HEK293 (cell line): Measurements from ENCODE around the gene CFAP90.

Experiments used
- CTCF ChIA-PET: fragments of 350-600 bp; formaldehyde crosslinking; extraction: SDS; loops from one replicate; lab custom pipeline; 2021; ENCODE audit warnings: antibody characterized with exemption; lab: Yijun Ruan, JAX
- POLR2A ChIA-PET: fragments of 300-600 bp; formaldehyde crosslinking; extraction: SDS; loops from one replicate; lab custom pipeline; 2020; ENCODE audit warnings: antibody characterized with exemption, inconsistent platforms; lab: Yijun Ruan, JAX
- H3K27ac ChIP-seq: fragments of 200-500 bp; sonication (Bioruptor generic); 2 replicates; pipeline ENCODE4 v1.5.1; 2014; ENCODE audit warnings: low read depth, low read length, control low read depth, inconsistent platforms; ENCODE audit errors: extremely low read depth
- H3K36me3 ChIP-seq, 2 experiments: fragments of 200-500 bp in 1 of 2; sonication (Bioruptor generic) in 1 of 2; 1 replicate in 1 of 2; 2 replicates in 1 of 2; pipeline ENCODE4 v1.5.1; 2014 to 2017; ENCODE audit warnings: inconsistent platforms in 2 of 2, low read length in 2 of 2; ENCODE audit not compliant: control insufficient read depth in 2 of 2, insufficient read depth in 1 of 2
- H3K4me1 ChIP-seq: fragments of 200-500 bp; sonication (Bioruptor generic); 2 replicates; pipeline ENCODE4 v1.5.1; 2014; ENCODE audit warnings: mild to moderate bottlenecking, low read length, inconsistent platforms; ENCODE audit not compliant: control insufficient read depth, insufficient read depth
- H3K4me3 ChIP-seq: 2 replicates; pipeline ENCODE4 v1.5.1; 2011; ENCODE audit warnings: low read depth, mild to moderate bottlenecking, control low read depth, low read length, moderate library complexity
- H3K9me3 ChIP-seq: fragments of 200-500 bp; sonication (Bioruptor generic); 2 replicates; pipeline ENCODE4 v1.5.1; 2014; ENCODE audit warnings: low read depth, low read length, inconsistent platforms; ENCODE audit not compliant: control insufficient read depth, insufficient read depth
- HOXA7 ChIP-seq: sonication (generic); formaldehyde crosslinking; IDR thresholded peaks from 2 replicates; pipeline ENCODE4 v1.8.1; 2022; ENCODE audit warnings: missing genetic modification reagents, borderline replicate concordance
- HOXC10 ChIP-seq: sonication (generic); formaldehyde crosslinking; IDR thresholded peaks from 2 replicates; pipeline ENCODE4 v1.8.1; 2023; ENCODE audit warnings: mild to moderate bottlenecking, missing genetic modification reagents
- MZF1 ChIP-seq: fragments of 450-650 bp; formaldehyde crosslinking; IDR thresholded peaks from 2 replicates; pipeline ENCODE4 v1.5.1; 2017; ENCODE audit warnings: missing biosample characterization, missing genetic modification characterization, borderline replicate concordance
- SCRT1 ChIP-seq: fragments of 450-650 bp; formaldehyde crosslinking; IDR thresholded peaks from 2 replicates; pipeline ENCODE4 v1.5.1; 2016; ENCODE audit warnings: missing biosample characterization, missing genetic modification characterization, borderline replicate concordance
- SP2 ChIP-seq: fragments of 450-650 bp; formaldehyde crosslinking; IDR thresholded peaks from 2 replicates; pipeline ENCODE4 v1.5.1; 2016; ENCODE audit warnings: missing biosample characterization, missing genetic modification characterization
- YY1 ChIP-seq: fragments of 450-650 bp; formaldehyde crosslinking; IDR thresholded peaks from 2 replicates; pipeline ENCODE4 v1.5.1; 2018; ENCODE audit warnings: missing biosample characterization, missing genetic modification characterization
- ZBTB17 ChIP-seq: fragments of 450-650 bp; formaldehyde crosslinking; IDR thresholded peaks from 2 replicates; pipeline ENCODE4 v1.5.1; 2016; ENCODE audit warnings: missing biosample characterization, missing genetic modification characterization
- ZBTB20 ChIP-seq: fragments of 450-650 bp; formaldehyde crosslinking; IDR thresholded peaks from 2 replicates; pipeline ENCODE4 v1.5.1; 2016; ENCODE audit warnings: missing biosample characterization, missing genetic modification characterization
- ZBTB48 ChIP-seq: fragments of 450-650 bp; formaldehyde crosslinking; IDR thresholded peaks from 2 replicates; pipeline ENCODE4 v1.5.1; 2016; ENCODE audit warnings: missing biosample characterization, missing genetic modification characterization
- ZBTB8A ChIP-seq: fragments of 450-650 bp; formaldehyde crosslinking; IDR thresholded peaks from 2 replicates; pipeline ENCODE4 v1.5.1; 2016; ENCODE audit warnings: missing biosample characterization, missing genetic modification characterization
- ZEB2 ChIP-seq: fragments of 450-650 bp; formaldehyde crosslinking; IDR thresholded peaks from 2 replicates; pipeline ENCODE4 v1.5.1; 2016; ENCODE audit warnings: missing biosample characterization, missing genetic modification characterization
- ZFHX2 ChIP-seq: fragments of 450-650 bp; formaldehyde crosslinking; conservative IDR thresholded peaks from 2 replicates; pipeline ENCODE4 v1.5.1; 2016; ENCODE audit warnings: missing biosample characterization, missing genetic modification characterization
- ZNF114 ChIP-seq: fragments of 450-650 bp; formaldehyde crosslinking; IDR thresholded peaks from 2 replicates; pipeline ENCODE4 v1.5.0; 2017; ENCODE audit warnings: missing biosample characterization, missing genetic modification characterization
- ZNF24 ChIP-seq: fragments of 450-650 bp; formaldehyde crosslinking; IDR thresholded peaks from 2 replicates; pipeline ENCODE4 v1.5.1; 2016; ENCODE audit warnings: missing biosample characterization, missing genetic modification characterization
- ZNF248 ChIP-seq: fragments of 450-650 bp; formaldehyde crosslinking; IDR thresholded peaks from 2 replicates; pipeline ENCODE4 v1.5.1; 2017; ENCODE audit warnings: missing biosample characterization, missing genetic modification characterization
- ZNF292 ChIP-seq: fragments of 450-650 bp; formaldehyde crosslinking; IDR thresholded peaks from 2 replicates; pipeline ENCODE4 v1.5.1; 2016; ENCODE audit warnings: low read depth, missing biosample characterization, missing genetic modification characterization, borderline replicate concordance
- ZNF311 ChIP-seq: fragments of 450-650 bp; formaldehyde crosslinking; IDR thresholded peaks from 2 replicates; pipeline ENCODE4 v1.5.1; 2017; ENCODE audit warnings: missing biosample characterization, missing genetic modification characterization, borderline replicate concordance
- ZNF354C ChIP-seq: fragments of 450-650 bp; formaldehyde crosslinking; IDR thresholded peaks from 2 replicates; pipeline ENCODE4 v1.5.1; 2016; ENCODE audit warnings: missing biosample characterization, missing genetic modification characterization, low read depth, borderline replicate concordance
- ZNF501 ChIP-seq: fragments of 450-650 bp; formaldehyde crosslinking; IDR thresholded peaks from 2 replicates; pipeline ENCODE4 v1.5.1; 2016; ENCODE audit warnings: missing biosample characterization, missing genetic modification characterization
- ZNF654 ChIP-seq: fragments of 450-650 bp; formaldehyde crosslinking; IDR thresholded peaks from 2 replicates; pipeline ENCODE4 v1.5.1; 2016; ENCODE audit warnings: low read depth, missing biosample characterization, missing genetic modification characterization
- ZNF658 ChIP-seq: fragments of 450-650 bp; formaldehyde crosslinking; IDR thresholded peaks from 2 replicates; pipeline ENCODE4; 2016; ENCODE audit warnings: missing biosample characterization, missing genetic modification characterization
- ZNF670 ChIP-seq: fragments of 450-650 bp; formaldehyde crosslinking; IDR thresholded peaks from 2 replicates; pipeline ENCODE4 v1.5.1; 2016; ENCODE audit warnings: missing biosample characterization, missing genetic modification characterization, low read depth
- ZNF776 ChIP-seq: fragments of 450-650 bp; formaldehyde crosslinking; IDR thresholded peaks from 2 replicates; pipeline ENCODE4 v1.5.0; 2017; ENCODE audit warnings: missing biosample characterization, missing genetic modification characterization, borderline replicate concordance
- ZSCAN30 ChIP-seq: fragments of 450-650 bp; IDR thresholded peaks from 2 replicates; pipeline ENCODE4 v1.5.1; 2018; ENCODE audit warnings: missing biosample characterization, mild to moderate bottlenecking, missing genetic modification characterization, moderate library complexity
- ZXDB ChIP-seq: fragments of 450-650 bp; formaldehyde crosslinking; IDR thresholded peaks from 2 replicates; pipeline ENCODE4 v1.5.1; 2016; ENCODE audit warnings: missing biosample characterization, missing genetic modification characterization
- TF ChIP-seq, protein P1 (sequence below): fragments of 450-650 bp; formaldehyde crosslinking; IDR thresholded peaks from 2 replicates; pipeline ENCODE4 v1.5.1; 2016; ENCODE audit warnings: missing biosample characterization, missing genetic modification characterization, low read depth
- TF ChIP-seq, protein P2 (sequence below): fragments of 450-650 bp; formaldehyde crosslinking; IDR thresholded peaks from 2 replicates; pipeline ENCODE4 v1.5.1; 2016; ENCODE audit warnings: missing biosample characterization, missing genetic modification characterization
- TF ChIP-seq, protein P3 (sequence below): fragments of 450-650 bp; formaldehyde crosslinking; IDR thresholded peaks from 2 replicates; pipeline ENCODE4 v1.5.1; 2017; ENCODE audit warnings: missing biosample characterization, missing genetic modification characterization
- TF ChIP-seq, protein P4 (sequence below): fragments of 450-650 bp; formaldehyde crosslinking; IDR thresholded peaks from 2 replicates; pipeline ENCODE4 v1.5.1; 2016; ENCODE audit warnings: missing biosample characterization, missing genetic modification characterization

The CFAP90 gene, protein sequence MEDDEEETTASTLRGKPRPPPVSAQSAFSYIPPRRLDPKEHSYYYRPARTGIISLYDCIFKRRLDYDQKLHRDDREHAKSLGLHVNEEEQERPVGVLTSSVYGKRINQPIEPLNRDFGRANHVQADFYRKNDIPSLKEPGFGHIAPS

DNA sequence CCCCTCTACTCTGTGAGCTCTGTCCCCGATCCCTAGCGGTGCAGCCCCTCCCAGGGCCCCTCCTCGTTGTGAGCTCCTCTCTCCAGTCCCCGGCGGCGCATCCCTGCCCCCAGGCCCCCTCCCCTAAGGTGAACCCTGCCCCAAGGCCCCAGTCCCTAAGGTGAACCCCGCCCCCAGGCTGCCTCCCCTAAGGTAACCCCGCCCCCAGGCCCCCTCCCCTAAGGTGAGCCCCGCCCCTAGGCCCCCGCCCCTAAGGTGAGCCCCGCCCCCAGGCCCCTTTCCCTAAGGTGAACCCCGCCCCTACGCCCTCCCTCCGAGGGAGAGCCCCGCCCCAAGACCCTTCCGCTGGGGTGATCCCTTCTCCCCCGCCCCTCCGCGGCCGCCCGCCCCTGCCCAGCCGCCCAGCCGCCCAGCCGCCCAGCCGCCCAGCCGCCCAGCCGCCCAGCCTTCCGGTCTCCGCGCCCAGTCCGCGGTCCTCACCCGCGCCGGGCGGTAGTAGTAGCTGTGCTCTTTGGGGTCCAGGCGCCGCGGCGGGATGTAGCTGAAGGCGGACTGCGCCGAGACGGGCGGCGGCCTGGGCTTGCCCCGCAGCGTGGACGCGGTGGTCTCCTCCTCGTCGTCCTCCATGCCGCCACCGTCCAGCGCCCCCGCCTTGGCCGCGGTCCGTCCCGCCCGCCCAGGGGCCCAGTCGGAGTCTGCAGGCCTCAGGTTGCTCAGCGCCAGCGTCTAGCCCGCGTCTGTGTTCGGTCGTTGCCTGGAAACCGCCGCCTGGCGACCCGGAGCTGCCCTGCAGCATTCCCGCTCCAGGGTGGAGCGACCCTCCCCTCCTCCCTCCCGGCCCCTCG lies at the start of gene CFAP90:
TSS of gene CFAP90 (minus strand) at position 739 of the 845 bp plus-strand sequence. CDS start at position 627, 112 bp downstream.
- Histone ChIP-seq H3K36me3 (no peaks in the 10 kb centered on the region), H3K4me1 (no peaks in the 10 kb centered on the region), H3K4me3 (peak within 1 kb of the TSS; percentile 65), H3K9me3 (no peaks in the 10 kb centered on the region; the same call in 1 of the 2 replicates), H3K27ac (no peak within 1 kb of the TSS; the same call in 1 of the 2 replicates)
- POLR2A ChIA-PET: interaction anchor here (0.7 to 2.4 kb wide), 2 partner anchors 19 to 1777 kb away, joined by 3 to 14 read pairs; partner anchors contain the start of genes FASTKD3 and MTRR
- CTCF ChIA-PET: interaction anchor here (0.6 to 1.4 kb wide), 8 partner anchors 10 to 1085 kb away, joined by 3 to 11 read pairs (median 4); no protein-coding TSS in a partner anchor
- TF ChIP-seq ZBTB48 (tag by site-specific recombination): peak; percentile 5; the same call in 1 of the 2 replicates
- TF ChIP-seq ZNF501 (tag by site-specific recombination): 0 out of 2 replicates have a peak, but pooled peaks have one; percentile 40
- peak; percentile 38; the same call in 1 of the 2 replicates for TF ChIP-seq ZBTB17 (tag by site-specific recombination)
- no peak for TF ChIP-seq MZF1 (tag by site-specific recombination)
- TF ChIP-seq SCRT1 (tag by site-specific recombination): no peak
- 0 out of 2 replicates have a peak, but pooled peaks have one; percentile 32 for TF ChIP-seq YY1 (tag by site-specific recombination)
- peak; percentile 34 for TF ChIP-seq SP2
- TF ChIP-seq, protein P1, sequence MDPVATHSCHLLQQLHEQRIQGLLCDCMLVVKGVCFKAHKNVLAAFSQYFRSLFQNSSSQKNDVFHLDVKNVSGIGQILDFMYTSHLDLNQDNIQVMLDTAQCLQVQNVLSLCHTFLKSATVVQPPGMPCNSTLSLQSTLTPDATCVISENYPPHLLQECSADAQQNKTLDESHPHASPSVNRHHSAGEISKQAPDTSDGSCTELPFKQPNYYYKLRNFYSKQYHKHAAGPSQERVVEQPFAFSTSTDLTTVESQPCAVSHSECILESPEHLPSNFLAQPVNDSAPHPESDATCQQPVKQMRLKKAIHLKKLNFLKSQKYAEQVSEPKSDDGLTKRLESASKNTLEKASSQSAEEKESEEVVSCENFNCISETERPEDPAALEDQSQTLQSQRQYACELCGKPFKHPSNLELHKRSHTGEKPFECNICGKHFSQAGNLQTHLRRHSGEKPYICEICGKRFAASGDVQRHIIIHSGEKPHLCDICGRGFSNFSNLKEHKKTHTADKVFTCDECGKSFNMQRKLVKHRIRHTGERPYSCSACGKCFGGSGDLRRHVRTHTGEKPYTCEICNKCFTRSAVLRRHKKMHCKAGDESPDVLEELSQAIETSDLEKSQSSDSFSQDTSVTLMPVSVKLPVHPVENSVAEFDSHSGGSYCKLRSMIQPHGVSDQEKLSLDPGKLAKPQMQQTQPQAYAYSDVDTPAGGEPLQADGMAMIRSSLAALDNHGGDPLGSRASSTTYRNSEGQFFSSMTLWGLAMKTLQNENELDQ (tag by site-specific recombination): no peak
- no peak for TF ChIP-seq ZNF658 (tag by site-specific recombination)
- TF ChIP-seq ZXDB (tag by site-specific recombination): 0 out of 2 replicates have a peak, but pooled peaks have one; percentile 17
- peak; percentile 63; the same call in 1 of the 2 replicates for TF ChIP-seq ZSCAN30 (tag by site-specific recombination)
- TF ChIP-seq ZNF354C (tag by site-specific recombination): no peak
- no peak for TF ChIP-seq ZNF114 (tag by site-specific recombination)
- peak; percentile 31; the same call in 1 of the 2 replicates for TF ChIP-seq ZBTB20 (tag by site-specific recombination)
- no peak for TF ChIP-seq HOXC10 (CRISPR knock-in tag)
- TF ChIP-seq ZNF311 (tag by site-specific recombination): no peak
- TF ChIP-seq ZEB2: no peak
- no peak for TF ChIP-seq ZNF654
- TF ChIP-seq ZNF776 (tag by site-specific recombination): no peak
- TF ChIP-seq, protein P2, sequence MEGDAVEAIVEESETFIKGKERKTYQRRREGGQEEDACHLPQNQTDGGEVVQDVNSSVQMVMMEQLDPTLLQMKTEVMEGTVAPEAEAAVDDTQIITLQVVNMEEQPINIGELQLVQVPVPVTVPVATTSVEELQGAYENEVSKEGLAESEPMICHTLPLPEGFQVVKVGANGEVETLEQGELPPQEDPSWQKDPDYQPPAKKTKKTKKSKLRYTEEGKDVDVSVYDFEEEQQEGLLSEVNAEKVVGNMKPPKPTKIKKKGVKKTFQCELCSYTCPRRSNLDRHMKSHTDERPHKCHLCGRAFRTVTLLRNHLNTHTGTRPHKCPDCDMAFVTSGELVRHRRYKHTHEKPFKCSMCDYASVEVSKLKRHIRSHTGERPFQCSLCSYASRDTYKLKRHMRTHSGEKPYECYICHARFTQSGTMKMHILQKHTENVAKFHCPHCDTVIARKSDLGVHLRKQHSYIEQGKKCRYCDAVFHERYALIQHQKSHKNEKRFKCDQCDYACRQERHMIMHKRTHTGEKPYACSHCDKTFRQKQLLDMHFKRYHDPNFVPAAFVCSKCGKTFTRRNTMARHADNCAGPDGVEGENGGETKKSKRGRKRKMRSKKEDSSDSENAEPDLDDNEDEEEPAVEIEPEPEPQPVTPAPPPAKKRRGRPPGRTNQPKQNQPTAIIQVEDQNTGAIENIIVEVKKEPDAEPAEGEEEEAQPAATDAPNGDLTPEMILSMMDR: peak; percentile 68
- no peak for TF ChIP-seq ZNF670 (tag by site-specific recombination)
- TF ChIP-seq, protein P3, sequence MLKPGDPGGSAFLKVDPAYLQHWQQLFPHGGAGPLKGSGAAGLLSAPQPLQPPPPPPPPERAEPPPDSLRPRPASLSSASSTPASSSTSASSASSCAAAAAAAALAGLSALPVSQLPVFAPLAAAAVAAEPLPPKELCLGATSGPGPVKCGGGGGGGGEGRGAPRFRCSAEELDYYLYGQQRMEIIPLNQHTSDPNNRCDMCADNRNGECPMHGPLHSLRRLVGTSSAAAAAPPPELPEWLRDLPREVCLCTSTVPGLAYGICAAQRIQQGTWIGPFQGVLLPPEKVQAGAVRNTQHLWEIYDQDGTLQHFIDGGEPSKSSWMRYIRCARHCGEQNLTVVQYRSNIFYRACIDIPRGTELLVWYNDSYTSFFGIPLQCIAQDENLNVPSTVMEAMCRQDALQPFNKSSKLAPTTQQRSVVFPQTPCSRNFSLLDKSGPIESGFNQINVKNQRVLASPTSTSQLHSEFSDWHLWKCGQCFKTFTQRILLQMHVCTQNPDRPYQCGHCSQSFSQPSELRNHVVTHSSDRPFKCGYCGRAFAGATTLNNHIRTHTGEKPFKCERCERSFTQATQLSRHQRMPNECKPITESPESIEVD: no peak
- no peak for TF ChIP-seq ZNF292 (tag by site-specific recombination)
- no peak for TF ChIP-seq HOXA7
- peak; percentile 90 for TF ChIP-seq ZBTB8A (tag by site-specific recombination)
- no peak for TF ChIP-seq ZNF24 (tag by site-specific recombination)
- no peak for TF ChIP-seq ZNF248 (tag by site-specific recombination)
- TF ChIP-seq, protein P4, sequence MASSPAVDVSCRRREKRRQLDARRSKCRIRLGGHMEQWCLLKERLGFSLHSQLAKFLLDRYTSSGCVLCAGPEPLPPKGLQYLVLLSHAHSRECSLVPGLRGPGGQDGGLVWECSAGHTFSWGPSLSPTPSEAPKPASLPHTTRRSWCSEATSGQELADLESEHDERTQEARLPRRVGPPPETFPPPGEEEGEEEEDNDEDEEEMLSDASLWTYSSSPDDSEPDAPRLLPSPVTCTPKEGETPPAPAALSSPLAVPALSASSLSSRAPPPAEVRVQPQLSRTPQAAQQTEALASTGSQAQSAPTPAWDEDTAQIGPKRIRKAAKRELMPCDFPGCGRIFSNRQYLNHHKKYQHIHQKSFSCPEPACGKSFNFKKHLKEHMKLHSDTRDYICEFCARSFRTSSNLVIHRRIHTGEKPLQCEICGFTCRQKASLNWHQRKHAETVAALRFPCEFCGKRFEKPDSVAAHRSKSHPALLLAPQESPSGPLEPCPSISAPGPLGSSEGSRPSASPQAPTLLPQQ (tag by site-specific recombination): 0 out of 2 replicates have a peak, but pooled peaks have one; percentile 33
- peak; percentile 70 for TF ChIP-seq ZFHX2 (tag by site-specific recombination)
